ENCODE data around the gene ARHGEF4. TPM values are rescaled to one million over a fixed set of nuclear protein-coding genes. Genes with fewer than 3 reads are reported as not detected.

The ARHGEF4 gene
- total RNA-seq, 2 donors from 2014 or later: 2.8 to 6.5 TPM

DNA sequence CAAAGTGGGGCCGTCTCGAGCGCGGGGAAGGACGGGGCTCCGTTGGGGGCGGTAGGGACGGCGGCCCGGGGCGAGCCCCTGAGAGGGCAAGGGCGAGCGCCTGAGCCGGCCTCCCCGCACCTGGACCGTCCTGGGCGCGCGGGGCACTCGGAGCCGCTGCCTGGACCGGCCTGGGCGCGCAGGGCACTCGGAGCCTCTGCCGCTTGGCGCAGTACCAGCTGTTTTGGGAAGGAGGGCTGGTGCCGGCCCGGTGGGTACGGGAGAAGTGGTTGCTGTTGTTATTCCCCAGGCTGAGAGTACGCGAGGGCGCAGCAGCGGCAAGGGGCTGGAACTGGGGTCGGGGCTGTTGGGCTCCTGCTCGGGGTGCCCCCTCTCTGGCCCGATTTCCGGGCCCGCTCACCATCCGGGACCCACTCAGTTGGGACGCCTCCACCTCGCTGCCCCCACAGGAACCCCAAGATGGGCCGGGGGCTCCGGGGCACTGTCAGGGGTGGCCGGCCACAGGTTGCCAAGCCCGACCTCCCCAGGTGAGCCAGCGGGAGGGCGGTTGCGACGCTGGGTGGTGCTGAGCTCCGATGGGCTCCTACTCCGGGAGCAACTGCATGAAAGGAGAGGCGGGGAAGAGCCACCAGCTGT, 579 bp downstream of the ARHGEF4 start:
- TF ChIP-seq, protein P1, sequence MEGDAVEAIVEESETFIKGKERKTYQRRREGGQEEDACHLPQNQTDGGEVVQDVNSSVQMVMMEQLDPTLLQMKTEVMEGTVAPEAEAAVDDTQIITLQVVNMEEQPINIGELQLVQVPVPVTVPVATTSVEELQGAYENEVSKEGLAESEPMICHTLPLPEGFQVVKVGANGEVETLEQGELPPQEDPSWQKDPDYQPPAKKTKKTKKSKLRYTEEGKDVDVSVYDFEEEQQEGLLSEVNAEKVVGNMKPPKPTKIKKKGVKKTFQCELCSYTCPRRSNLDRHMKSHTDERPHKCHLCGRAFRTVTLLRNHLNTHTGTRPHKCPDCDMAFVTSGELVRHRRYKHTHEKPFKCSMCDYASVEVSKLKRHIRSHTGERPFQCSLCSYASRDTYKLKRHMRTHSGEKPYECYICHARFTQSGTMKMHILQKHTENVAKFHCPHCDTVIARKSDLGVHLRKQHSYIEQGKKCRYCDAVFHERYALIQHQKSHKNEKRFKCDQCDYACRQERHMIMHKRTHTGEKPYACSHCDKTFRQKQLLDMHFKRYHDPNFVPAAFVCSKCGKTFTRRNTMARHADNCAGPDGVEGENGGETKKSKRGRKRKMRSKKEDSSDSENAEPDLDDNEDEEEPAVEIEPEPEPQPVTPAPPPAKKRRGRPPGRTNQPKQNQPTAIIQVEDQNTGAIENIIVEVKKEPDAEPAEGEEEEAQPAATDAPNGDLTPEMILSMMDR (IDR thresholded peaks at IDR 0.05): no peak
- H3K4me3 ChIP-seq: peak overlapping the region; percentile 50
- ATAC-seq (ENCODE audit: insufficient number of reproducible peaks, low FRiP score, low read depth): no peak

DNA sequence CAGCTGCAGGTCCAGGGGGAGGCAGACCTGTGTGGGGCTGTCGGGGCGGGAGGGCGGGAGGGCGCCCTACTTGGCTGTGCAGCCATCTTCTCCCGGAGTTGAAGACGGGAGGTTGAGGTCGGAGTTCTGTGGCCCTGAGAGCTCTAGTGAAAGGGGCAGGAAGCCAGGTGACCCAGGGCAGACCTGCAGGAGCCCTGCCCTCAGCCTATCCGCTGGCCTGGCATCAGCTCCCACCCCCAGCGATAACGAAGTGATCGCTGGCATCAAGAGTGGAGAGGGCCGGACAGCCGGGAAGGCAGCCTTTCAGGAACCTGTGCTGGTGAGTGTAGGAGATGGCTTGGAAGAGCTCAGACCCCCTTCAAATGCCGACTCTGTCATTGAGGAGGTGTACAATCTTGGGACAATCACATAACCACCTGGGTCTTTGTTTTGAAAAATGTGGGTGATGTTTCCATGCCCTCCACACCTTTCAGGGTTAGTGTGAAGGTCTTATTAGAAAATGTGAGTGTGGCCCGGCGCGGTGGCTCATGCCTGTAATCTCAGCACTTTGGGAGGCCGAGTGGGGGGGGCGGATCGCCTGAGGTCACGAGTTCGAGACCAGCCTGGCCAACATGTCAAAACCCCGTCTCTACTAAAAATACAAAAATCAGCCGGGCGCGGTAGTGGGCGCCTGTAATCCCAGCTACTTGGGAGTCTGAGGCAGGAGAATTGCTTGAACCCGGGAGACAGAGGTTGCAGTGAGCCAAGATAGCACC, 1.3 kb downstream of the ARHGEF4 start:
- no peak overlapping the region for H3K27ac ChIP-seq
- no peaks in the 10 kb centered on the region for H3K9me3 ChIP-seq
- H3K4me1 ChIP-seq (ENCODE audit: control insufficient read depth in 1 of 2, low read depth in 2 of 2): peaks cover 0 to 10% of the 10 kb centered on the region in 2 donors
- DNase-seq (ENCODE audit: low spot score) (no peak), ATAC-seq (ENCODE audit: insufficient number of reproducible peaks, low FRiP score, low read depth) (no peak)
- H3K4me3 ChIP-seq: no peak overlapping the region
- no peaks in the 10 kb centered on the region for H3K36me3 ChIP-seq
- TF ChIP-seq, protein P1 (IDR thresholded peaks at IDR 0.05): no peak
- H3K27me3 ChIP-seq (replicated peaks; ENCODE audit: insufficient read depth): peaks cover 3% of the 10 kb centered on the region

More for the DNA sequence above, 579 bp downstream of the ARHGEF4 start:
- no peak overlapping the region for H3K27ac ChIP-seq
- H3K36me3 ChIP-seq: no peaks in the 10 kb centered on the region
- peaks cover 3% of the 10 kb centered on the region for H3K27me3 ChIP-seq (replicated peaks; ENCODE audit: insufficient read depth)
- peaks cover 0 to 10% of the 10 kb centered on the region in 2 donors for H3K4me1 ChIP-seq (ENCODE audit: control insufficient read depth in 1 of 2, low read depth in 2 of 2)
- no peaks in the 10 kb centered on the region for H3K9me3 ChIP-seq
- no peak for DNase-seq (ENCODE audit: low spot score)

DNA sequence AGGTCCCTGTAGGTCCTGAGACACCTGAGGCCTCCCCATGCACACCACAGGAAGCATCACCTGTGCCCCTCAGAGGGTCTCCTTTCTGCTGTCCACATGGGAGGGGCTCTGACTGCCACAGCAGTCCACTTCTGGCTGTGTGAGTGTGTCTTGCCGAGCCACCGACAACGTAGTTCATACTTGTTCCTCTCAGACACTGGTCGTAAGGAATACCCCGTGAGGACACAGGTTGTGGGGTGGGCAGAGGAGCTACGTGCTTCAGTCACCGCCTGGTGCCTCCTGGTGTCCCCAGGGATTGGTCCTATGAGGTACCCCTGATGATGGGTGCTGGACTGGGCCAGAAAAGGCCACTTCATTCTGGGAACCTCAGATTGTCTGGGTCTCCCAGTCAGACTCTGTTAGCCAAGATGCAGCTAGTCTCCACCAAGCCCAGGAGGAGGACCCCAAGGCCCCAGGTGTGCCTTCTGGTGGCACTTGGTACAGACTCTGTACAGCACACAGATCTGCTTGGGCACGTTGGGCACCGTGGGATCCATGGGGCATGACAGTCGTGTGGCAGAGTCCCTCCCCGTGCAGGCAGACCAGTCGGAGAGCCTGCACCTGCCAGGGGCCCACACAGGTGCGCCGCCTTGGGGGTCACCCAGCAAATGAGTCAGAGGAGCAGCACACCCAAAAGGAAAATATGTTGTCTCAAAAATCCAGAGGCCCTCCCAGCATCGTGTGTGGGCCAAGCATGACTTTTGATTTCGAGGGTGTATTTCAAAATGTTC, 2.5 kb downstream of the ARHGEF4 start:
- Histone ChIP-seq H3K9me3 (no peaks in the 10 kb centered on the region), H3K27me3 (replicated peaks; ENCODE audit: insufficient read depth) (peaks cover 3% of the 10 kb centered on the region), H3K4me3 (no peak overlapping the region), H3K36me3 (no peaks in the 10 kb centered on the region), H3K27ac (no peak overlapping the region), H3K4me1 (ENCODE audit: control insufficient read depth in 1 of 2, low read depth in 2 of 2) (peaks cover 0 to 10% of the 10 kb centered on the region in 2 donors)
- TF ChIP-seq, protein P1 (IDR thresholded peaks at IDR 0.05): no peak
- DNase-seq (ENCODE audit: low spot score): no peak
- no peak for ATAC-seq (ENCODE audit: insufficient number of reproducible peaks, low FRiP score, low read depth)

DNA sequence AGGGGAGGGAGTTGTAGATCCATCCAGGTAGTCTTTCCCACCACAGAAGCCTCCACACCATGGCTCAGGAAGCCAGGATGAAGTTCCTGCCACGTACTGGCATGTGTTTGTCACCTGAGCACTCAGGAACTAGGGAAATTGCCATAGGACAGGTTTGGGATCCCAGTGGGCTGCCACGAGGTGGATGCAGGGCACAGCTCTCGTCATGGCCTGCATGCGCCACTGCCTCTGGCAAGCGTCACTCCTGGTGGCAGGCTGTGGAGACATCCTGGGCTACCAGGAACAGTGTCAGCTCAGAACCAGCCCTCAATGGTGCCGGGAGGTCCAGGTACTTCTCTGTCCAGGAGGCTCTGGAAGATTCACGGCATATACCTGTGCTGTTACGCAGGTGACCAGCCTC, 3.8 kb downstream of the ARHGEF4 start:
- no peak overlapping the region for H3K27ac ChIP-seq
- H3K36me3 ChIP-seq: no peaks in the 10 kb centered on the region
- DNase-seq (ENCODE audit: low spot score): no peak
- peaks cover 3% of the 10 kb centered on the region for H3K27me3 ChIP-seq (replicated peaks; ENCODE audit: insufficient read depth)
- no peak overlapping the region for H3K4me3 ChIP-seq
- TF ChIP-seq, protein P1 (IDR thresholded peaks at IDR 0.05): no peak
- no peak for ATAC-seq (ENCODE audit: insufficient number of reproducible peaks, low FRiP score, low read depth)
- H3K9me3 ChIP-seq: no peaks in the 10 kb centered on the region
- peaks cover 0 to 10% of the 10 kb centered on the region in 2 donors for H3K4me1 ChIP-seq (ENCODE audit: control insufficient read depth in 1 of 2, low read depth in 2 of 2)

All from thoracic aorta (tissue), 2 donors.